Activated CD4-positive, alpha-beta T cell treated with anti-CD3 and anti-CD28 coated beads for 1 hour (primary cell): ENCODE measurements around the gene PXN.
"Not testable (repeated sequence)": the region's sequence is repeated elsewhere in the genome, so short reads cannot be mapped to it uniquely, and the experiment has no call there.

Source experiments
- DNase-seq: peaks from one replicate; pipeline ENCODE4 v3.0.0-alpha.2; 2020

The PXN gene

DNA sequence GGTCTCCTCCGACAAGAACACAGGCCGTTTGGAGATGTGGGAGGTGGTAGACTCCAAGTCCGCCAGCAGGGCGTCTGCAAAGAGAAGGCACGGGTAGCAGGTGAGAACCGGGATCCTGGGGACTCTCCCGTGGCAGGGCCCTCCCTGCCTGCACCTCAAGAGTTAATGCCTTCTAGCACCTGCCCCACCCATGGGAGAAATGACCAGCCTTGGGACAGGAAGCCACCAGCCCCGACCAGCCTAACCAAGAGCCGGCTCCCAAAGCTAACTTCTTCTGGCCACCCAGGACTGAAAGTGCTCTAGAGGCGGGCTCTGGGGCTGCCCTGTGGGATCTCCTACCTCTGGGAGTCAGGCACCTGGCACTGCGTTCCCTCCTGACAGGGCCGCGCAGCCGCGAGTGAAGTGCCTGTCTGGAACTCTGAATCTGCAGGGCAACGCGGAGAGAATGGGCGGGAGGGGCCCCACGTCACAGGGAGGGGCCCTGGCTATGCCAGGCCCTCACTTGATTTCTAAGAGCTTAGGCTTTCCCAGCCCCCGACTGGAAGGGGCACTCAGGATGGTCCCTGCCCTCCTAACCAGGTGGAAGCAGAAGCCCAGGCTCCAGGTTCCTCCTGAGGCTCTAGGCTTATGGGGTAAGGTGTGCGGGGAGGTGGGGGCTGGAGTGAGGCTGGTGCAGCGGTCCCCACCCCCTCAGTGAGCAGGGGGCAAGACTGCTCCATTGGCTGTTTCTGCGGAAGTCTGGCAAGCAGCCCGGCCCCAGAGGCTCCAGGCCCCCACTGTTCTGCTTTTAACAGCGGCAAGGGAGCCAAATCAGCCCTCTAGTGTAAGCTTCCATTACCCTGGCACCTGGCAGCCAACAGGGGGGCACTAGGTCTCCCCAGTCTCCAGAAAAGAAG lies 41.0 kb downstream of the PXN start:
- DNase-seq: no peak

- no peak for DNase-seq
These were observed 41.8 kb downstream of the PXN start for GRCh38 chr12:120223458-120224303.

DNA sequence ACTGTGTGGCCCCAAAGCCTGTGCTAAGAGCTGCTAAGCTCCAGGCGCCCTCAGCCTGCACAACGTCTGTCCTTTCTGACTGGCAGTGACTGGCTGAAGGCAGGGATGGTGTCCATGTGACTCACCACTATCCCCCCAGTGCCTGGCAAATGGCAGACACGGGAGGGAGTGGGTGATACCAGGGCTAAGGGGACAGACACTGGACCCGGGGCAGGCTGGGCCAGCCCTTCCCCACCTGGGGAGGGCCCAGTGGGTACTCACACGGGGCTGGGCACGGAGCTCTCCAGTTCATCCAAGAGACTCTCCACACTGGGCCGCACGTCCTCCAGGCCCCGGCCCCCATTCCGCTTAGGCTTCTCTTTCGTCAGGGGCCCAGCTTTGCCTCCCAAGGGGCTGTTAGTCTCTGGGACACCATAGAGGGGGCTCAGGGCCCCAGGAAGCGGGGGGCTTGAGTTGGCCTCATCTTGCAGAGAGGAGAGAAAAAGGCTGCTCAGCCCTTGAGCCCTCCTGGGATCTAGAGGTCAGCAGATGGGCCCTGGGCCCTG lies 43.2 kb downstream of the PXN start:
- DNase-seq: no peak

GRCh38 chr12:120221576-120221900 lies 44.0 kb downstream of the PXN start:
- DNase-seq: no peak

- DNase-seq: no peak
These were observed 44.5 kb downstream of the PXN start for GRCh38 chr12:120220838-120221575.

GRCh38 chr12:120218680-120219606 lies 46.6 kb downstream of the PXN start:
- no peak for DNase-seq

DNA sequence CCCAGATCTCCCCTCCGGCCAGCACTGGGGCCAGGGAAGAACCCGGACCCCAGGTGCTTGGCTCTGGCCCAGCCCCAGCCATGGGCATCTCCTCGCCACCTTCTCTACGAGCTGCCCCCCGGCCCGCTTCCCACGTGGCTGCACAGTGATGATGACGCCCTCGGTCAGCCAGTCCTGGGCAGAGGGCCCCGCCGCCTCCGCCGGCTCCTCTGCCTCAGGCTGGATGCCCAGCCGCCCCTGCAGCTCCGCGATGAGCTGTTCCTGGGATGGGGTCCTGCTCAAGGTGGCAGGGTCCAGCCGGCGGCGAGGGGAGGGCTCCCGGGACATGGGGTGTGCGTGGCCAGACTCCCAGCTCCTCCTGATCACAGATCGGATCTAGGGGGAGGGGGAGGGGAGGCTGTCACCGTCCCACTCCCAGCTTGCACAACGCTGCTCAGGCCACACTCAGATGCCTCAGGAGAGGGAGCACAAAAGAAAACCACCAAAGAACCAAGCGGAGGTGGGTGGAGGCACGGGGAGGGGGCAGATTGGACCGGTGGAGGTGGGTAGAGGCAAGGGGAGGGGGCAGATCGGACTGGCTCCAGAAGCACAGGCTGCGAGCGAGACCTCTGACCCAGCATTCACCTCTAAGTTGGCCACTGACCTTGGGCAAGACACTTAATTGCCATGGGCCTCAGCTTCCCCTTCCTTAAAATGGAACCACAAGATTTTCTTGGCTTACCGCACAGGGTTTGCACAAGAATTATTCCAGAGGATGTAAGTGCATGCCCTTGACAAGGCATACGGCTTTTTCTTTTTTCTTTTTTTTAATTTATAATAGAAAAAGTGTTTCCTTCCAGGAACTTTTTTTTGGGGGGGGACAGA lies 48.6 kb downstream of the PXN start:
- DNase-seq: no peak

DNA sequence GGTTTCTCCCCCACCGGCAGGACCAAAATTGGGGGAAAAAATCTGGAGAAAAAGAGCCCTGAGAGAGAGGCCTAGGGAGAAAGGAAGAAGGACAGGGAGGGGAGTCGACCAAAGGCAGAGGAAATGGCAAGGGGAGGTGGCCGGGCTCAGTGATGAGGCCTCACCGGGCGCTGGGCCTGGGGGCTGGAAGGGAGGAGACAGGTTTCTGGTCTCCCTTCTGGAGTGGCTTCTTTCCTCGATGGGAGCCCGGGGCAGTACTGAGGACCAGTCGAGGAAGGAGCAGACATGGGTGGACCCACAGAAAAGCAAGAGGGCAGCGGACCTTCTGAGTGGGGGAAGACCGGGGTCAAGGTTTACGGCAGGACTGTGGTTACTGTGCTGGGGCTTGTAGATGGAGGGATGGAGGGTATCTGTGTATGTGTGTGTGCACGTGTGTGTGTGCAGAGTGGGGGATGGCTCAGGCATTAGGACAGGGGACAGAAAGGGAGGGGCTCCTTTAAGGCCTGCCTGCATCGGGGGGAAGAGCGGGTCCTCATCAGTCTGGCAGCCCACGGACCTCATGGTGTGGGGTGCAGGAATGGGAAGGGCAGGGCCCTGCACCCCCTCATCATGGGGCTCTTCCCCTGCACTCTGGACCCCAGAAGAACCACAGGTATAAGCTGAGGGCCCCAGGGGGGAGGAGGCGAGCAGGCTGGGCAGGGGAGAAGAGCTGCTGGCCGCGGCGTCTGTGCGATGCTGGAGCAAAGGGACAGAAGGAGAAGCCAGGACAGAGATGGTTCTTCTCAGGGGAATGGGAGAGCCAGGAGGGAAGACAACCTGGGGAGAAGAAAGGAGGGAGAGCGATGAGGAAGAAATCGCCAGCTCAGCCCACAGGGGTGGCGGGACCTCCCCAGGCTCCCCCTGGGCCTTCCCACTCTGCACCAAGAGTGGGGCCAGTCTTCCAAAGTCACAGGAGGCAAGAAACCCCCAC lies 49.5 kb downstream of the PXN start:
- no peak for DNase-seq

DNA sequence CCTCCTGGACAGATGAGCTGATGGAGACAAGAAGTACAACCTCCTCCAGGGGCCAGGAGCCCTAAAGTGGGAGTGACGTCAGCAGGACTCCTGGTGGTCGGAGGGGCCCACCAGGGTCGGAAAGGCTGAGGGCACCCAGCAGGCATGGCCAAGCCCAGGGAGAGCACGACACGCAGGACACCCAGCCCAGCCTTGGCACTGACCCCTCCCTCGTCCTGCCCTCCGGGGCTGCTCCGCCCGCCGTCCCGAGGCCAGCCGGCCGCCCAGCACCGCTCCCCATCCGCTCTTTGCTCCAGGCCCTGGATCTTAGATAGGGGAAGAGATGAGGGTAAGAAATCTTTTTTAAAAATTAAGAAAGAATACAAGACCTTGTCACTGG lies 50.2 kb downstream of the PXN start:
- DNase-seq: no peak

- no peak for DNase-seq
These were observed 50.7 kb downstream of the PXN start for GRCh38 chr12:120214626-120215356.

DNA sequence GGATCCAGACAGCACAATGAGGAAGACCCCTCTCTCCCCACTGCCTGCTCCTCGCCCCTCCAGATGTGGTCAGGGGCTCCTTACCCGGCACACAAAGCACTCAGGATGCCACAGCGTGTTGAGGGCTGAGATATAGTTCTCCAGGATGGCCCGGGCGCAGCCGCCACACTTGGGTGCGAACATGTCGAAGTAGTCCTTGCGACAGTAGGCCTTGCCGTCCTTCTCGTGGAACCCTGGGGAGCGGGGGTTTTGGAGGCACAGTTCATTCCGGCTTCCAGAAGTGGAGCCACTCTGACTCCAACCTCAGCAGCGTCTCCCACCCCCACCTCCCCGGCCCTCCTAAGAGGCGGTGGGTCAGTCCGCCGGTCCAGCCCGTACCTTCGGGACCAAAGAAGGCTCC lies 51.8 kb downstream of the PXN start:
- DNase-seq: no peak

DNA sequence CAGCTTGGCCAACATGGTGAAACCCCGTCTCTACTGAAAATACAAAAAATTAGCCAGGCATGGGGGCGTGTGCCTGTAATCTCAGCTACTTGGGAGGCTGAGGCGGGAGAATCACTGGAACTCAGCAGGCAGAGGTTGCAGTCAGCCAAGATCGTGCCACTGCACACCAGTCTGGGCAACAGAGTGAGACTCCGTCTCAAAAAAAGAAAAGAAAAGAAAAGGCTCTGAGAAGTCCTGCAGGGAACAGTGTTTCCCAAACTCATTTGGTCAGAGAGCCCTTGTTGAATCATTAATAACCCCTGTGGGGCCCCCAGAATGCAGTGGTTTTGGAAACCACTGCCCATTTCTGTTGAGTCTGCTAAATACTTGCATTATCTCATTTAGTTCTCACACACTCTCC lies 52.3 kb downstream of the PXN start:
- DNase-seq: not testable (repeated sequence)

- DNase-seq: no peak
These were observed 53.2 kb downstream of the PXN start for GRCh38 chr12:120212301-120212700.

DNA sequence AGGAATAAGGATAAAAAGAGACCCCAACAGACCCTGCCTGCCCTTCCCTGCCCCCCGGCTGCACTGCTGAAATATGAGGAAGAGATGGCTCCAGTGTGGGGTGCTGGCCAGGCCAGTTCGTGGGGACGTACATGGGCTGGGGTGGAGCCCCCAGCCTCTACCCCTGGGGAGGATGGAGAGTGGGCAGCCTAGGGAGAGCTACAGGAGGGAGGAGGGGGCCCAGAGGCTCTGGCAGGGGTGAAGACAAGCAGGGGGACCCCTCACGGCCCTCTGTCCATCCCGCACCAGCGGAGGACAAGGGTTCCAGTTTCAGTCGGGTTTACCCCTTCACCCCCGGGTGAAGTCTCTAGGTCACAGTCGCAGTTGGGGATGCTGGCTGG lies 53.6 kb downstream of the PXN start:
- DNase-seq: no peak

DNA sequence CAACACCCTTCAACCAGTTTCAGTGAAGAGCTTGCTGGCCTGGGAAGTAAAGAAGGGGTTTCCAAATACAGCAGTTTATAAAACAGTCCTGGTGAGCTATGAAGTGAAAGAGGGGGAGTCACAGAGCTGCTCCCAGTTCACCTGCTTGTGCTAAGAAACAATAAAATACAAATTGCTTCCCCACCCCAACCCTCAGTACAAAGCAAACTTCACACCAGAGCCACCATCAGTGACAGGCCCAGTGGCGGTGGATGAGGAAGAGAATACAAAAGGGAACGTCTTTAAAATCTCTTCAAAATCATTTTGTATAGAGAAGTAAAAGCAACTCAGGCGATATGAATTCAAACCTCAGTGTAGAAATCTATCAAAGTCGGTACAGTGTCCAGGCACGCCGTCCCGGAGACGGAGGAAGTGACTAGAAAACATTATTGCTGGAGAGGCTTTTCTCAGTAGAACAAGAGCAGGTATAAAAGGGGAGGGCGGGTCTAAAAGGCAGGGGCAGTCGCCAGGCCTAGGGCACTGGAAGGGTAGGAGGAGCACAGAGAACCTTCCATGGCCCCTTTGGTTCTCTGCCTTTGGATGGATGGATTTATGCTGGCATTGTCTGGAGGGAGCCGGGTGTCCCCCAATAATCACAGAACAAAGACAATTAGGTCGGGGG lies 54.2 kb downstream of the PXN start:
- no peak for DNase-seq

DNA sequence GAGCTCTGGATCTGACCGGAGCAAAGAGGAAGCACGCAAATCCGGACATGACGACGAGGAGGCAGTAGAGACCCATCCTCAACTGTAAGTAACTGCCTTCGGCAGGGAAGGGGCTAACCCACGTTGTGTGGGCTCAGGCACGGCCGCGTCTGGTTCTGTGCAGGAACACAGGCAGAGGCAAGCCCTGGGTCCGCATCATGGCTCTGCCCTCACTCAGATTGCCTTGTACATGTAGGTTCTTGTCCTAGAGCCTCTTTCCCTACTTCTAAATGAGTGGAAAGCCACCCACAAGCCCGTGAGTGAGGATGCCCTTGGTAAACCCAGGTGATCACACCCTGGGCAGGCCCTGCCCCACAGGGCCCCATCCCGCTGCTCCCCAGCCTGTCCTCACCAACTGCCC lies 55.7 kb downstream of the PXN start:
- DNase-seq: no peak

DNA sequence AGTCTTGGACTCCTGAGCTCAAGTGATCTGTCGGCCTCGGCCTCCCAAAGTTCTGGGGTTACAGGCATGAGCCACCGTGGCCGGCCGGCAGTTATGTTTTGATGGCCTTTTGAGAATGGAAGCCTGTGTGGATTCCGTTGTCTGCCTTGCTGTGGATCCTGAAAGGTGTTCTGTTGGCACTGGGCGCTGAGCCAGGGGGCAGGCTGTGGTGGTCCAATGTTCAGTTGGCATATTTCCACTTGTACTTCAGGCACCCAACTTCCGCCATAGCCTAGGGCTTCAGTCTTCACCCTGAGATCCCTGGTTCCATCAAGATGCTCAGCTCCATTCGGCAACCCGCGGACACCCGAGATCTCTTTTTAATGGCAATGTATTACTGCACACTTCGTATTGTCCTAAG lies 58.3 kb downstream of the PXN start:
- no peak for DNase-seq

DNA sequence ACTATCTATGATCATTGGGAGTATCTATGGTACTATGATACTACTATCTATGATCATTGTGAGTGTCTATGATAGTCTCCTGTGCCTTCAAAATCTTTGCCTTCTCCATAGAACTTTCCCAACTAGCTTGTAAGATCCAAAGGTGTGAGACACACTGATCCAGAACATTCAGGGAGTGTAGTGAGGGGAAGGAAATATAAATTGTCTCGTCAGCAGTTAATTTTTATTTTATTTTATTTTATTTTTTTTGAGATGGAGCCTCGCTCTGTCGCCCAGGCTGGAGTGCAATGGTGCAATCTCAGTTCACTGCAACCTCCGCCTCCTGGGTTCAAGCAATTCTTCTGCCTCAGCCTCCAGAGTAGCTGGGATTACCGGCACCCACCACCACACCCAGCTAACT lies 58.7 kb downstream of the PXN start:
- not testable (repeated sequence) for DNase-seq

DNA sequence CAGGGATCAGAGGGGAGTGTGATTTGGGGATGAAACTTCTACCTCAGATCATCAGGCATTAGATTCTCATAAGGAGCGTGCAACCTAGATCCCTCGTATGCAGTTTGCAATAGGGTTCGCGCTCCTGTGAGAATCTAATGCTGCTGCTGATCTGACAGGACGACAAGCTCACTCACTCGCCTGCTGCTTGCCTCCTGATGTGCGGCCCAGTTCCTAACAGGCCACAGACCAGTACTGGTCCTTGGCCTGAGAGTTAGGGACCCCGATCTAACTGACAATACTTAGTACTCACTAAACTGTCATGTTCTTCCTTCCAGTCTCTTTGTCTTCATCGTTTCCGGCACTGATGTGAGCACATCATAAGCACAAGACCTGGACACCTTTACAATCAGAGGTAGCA lies 59.3 kb downstream of the PXN start:
- no peak for DNase-seq
